ENCODE data around the gene HOXA13.

HOXA13 gene

GRCh38 chr7:27235387-27236311 lies 35.8 kb upstream of the HOXA13 start:
- DNase-seq, result no peak

- no peak for DNase-seq
These were observed 29.6 kb upstream of the HOXA13 start for GRCh38 chr7:27229448-27229847.

GRCh38 chr7:27224983-27225934 lies 25.4 kb upstream of the HOXA13 start:
- no peak for DNase-seq

GRCh38 chr7:27223941-27224575 lies 24.2 kb upstream of the HOXA13 start:
- no peak for DNase-seq

GRCh38 chr7:27221201-27221797 lies 21.4 kb upstream of the HOXA13 start:
- DNase-seq, result no peak

- DNase-seq, result no peak
These were observed 20.6 kb upstream of the HOXA13 start for GRCh38 chr7:27220440-27220955.

GRCh38 chr7:27219821-27220220 lies 19.9 kb upstream of the HOXA13 start:
- no peak for DNase-seq

GRCh38 chr7:27217951-27218350 lies 18.1 kb upstream of the HOXA13 start:
- no peak for DNase-seq

GRCh38 chr7:27215356-27215755 lies 15.5 kb upstream of the HOXA13 start:
- no peak for DNase-seq

- DNase-seq, result no peak
These were observed 14.5 kb upstream of the HOXA13 start for GRCh38 chr7:27214239-27214950.

- DNase-seq, result no peak
These were observed 13.7 kb upstream of the HOXA13 start for GRCh38 chr7:27213433-27214238.

GRCh38 chr7:27212497-27213432 lies 12.9 kb upstream of the HOXA13 start:
- DNase-seq, result no peak

GRCh38 chr7:27211764-27212204 lies 11.9 kb upstream of the HOXA13 start:
- no peak for DNase-seq

- DNase-seq, result no peak
These were observed 11.2 kb upstream of the HOXA13 start for GRCh38 chr7:27211084-27211446.

- no peak for DNase-seq
These were observed 10.7 kb upstream of the HOXA13 start for GRCh38 chr7:27210441-27211083.

- DNase-seq, result no peak
These were observed 10.1 kb upstream of the HOXA13 start for GRCh38 chr7:27209933-27210440.

GRCh38 chr7:27208998-27209397 lies 9.1 kb upstream of the HOXA13 start:
- DNase-seq, result no peak

GRCh38 chr7:27207348-27207985 lies 7.6 kb upstream of the HOXA13 start:
- DNase-seq, result no peak

Data from NCI-H2029 treated with DMSO at 0.1 percent for 48 hours (cell line).